Adrenal gland (tissue), 12 donors: ENCODE data around the gene KRTAP1-4. TPM values are rescaled to one million over a fixed set of nuclear protein-coding genes. Genes with fewer than 3 reads are reported as not detected.
"Not testable (repeated sequence)": the region's sequence is repeated elsewhere in the genome, so short reads cannot be mapped to it uniquely, and the experiment has no call there.

Experiments used
- DNase-seq, 7 donors: peaks; one replicate each; pipeline ENCODE4 v3.0.0-alpha.2; 2019 to 2020
- H3K27ac ChIP-seq, 5 donors: fragments of 200-600 bp; sonication (generic) in 4 of 5; 1 replicate in 3 of 5; 2 replicates in 2 of 5; pipeline versions ENCODE4 v1.5.1 to v1.8.0; 2016 to 2020; ENCODE audit warnings: mild to moderate bottlenecking in 1 of 5
- H3K27me3 ChIP-seq: fragments of 200-600 bp; 2 replicates; pipeline ENCODE4 v1.8.0; 2021
- H3K36me3 ChIP-seq, 2 donors: fragments of 200-600 bp; replicated peaks in 1 of 2; 1 replicate in 1 of 2; 2 replicates in 1 of 2; pipeline versions ENCODE4 v1.5.1 to v1.8.0; 2018 to 2022
- H3K4me1 ChIP-seq, 2 donors: fragments of 200-600 bp; replicated peaks in 1 of 2; 1 replicate in 1 of 2; 2 replicates in 1 of 2; pipeline versions ENCODE4 v1.5.1 to v1.8.0; 2018 to 2021
- H3K4me3 ChIP-seq, 4 donors: fragments of 200-600 bp; sonication (generic) in 3 of 4; one replicate each; pipeline ENCODE4 v1.5.1; 2016 to 2018
- H3K9me3 ChIP-seq, 3 donors: fragments of 200-600 bp; sonication (generic) in 1 of 3; replicated peaks in 1 of 3; 1 replicate in 2 of 3; 2 replicates in 1 of 3; pipeline versions ENCODE4 v1.5.1 to v1.8.0; 2016 to 2021
- CTCF ChIP-seq, 6 experiments: fragments of 450-650 bp in 4 of 6; fragments of 200-600 bp in 2 of 6; sonication (generic) in 1 of 6; IDR thresholded peaks; 1 replicate in 5 of 6; 2 replicates in 1 of 6; pipeline versions ENCODE4 v1.5.1 to v1.8.0; 2016 to 2021; ENCODE audit warnings: antibody characterized with exemption in 6 of 6, mild to moderate bottlenecking in 2 of 6, moderate library complexity in 1 of 6
- POLR2A ChIP-seq, 2 donors: fragments of 450-650 bp; IDR thresholded peaks; one replicate each; pipeline ENCODE4 v1.6.1; 2017; ENCODE audit warnings: antibody characterized with exemption in 2 of 2, mild to moderate bottlenecking in 2 of 2, moderate library complexity in 1 of 2
- WGBS, 4 donors: extraction: QIAGEN DNeasy Blood & Tissue Kit in 2 of 4; methylation state at CpG; one replicate each; pipeline versions ENCODE4 v1.1.5 to v1.1.7; 2013 to 2017; 5-methylcytosine and 5-hydroxymethylcytosine counted together
- intact Hi-C, 2 donors: fragments of 100-400 bp; cut with DNase I; formaldehyde crosslinking; loops; one replicate each; pipeline versions ENCODE4 v1.14.1 to v1.15.0; 2022 to 2023
- polyA plus RNA-seq, 3 donors: library from polyadenylated mRNA; stranded (reverse); fragments of 200-250 nt in 2 of 3; fragments of 350-450 nt in 1 of 3; fragmentation: Illumina TruSeq in 1 of 3; extraction: RNeasy Lipid Tissue Mini Kit (QIAGEN cat#74804) in 1 of 3; gene quantifications; one replicate each; pipeline ENCODE4 v1.2.3, GENCODE V29; 2013 to 2014
- total RNA-seq, 9 donors: library from RNA; depleted of rRNA in 4 of 9; stranded (reverse); fragments of >200 nt in 4 of 9; fragments of 120-200 nt in 1 of 9; fragmentation: NEBNext Ultra II Directional in 1 of 9; extraction: Animal tissue kit (Norgen Biotek cat#: 25700) in 1 of 9; gene quantifications; one replicate each; pipeline versions ENCODE4 v1.1.0 to v1.2.4, GENCODE V29; 2013 to 2023
- donor health status: healthy with polysubstance abuse.
- donor health status: Bipolar disorder and iron deficiency.
- donor health status: DM: yes; HTN: yes; CAD: no.
- donor health status: DM: no; HTN: no; CAD: no.
- donor health status: DM: no; HTN: no; CAD: no.
- donor health status: DM: yes; HTN: yes; CAD: no.

KRTAP1-4 gene
- total and polyA plus RNA-seq, 12 donors: not detected

GRCh38 chr17:41004397-41004796 lies 25.6 kb downstream of the KRTAP1-4 start:
- TF ChIP-seq POLR2A (IDR thresholded peaks at IDR 0.05) (no peak), CTCF (IDR thresholded peaks at IDR 0.05) (no peak)
- Histone ChIP-seq H3K36me3 (no peaks in the 10 kb centered on the region), H3K4me1 (no peaks in the 10 kb centered on the region), H3K9me3 (no peaks in the 10 kb centered on the region), H3K27ac (no peak overlapping the region), H3K27me3 (no peaks in the 10 kb centered on the region), H3K4me3 (no peak overlapping the region)
- no peak for DNase-seq
- intact Hi-C loops: no loop called here
- 79 to 99% (median 92%) methylated on average over 3 of the region's 3 CpGs for WGBS, 4 donors

GRCh38 chr17:41003926-41004325 lies 26.1 kb downstream of the KRTAP1-4 start:
- no peak for DNase-seq

GRCh38 chr17:41002814-41003213 lies 27.2 kb downstream of the KRTAP1-4 start:
- no peak for TF ChIP-seq CTCF (IDR thresholded peaks at IDR 0.05)
- TF ChIP-seq POLR2A (IDR thresholded peaks at IDR 0.05): no peak
- WGBS, 4 donors: 54 to 62% (median 58%) methylated on average over 5 of the region's 5 CpGs
- Histone ChIP-seq H3K4me3 (no peak overlapping the region), H3K4me1 (no peaks in the 10 kb centered on the region), H3K9me3 (no peaks in the 10 kb centered on the region), H3K27ac (no peak overlapping the region), H3K36me3 (no peaks in the 10 kb centered on the region), H3K27me3 (no peaks in the 10 kb centered on the region)
- intact Hi-C loops: no loop called here
- no peak for DNase-seq

More at GRCh38 chr17:41003926-41004325, 26.1 kb downstream of the KRTAP1-4 start:
- Histone ChIP-seq H3K4me3 (no peak overlapping the region), H3K4me1 (no peaks in the 10 kb centered on the region), H3K27ac (no peak overlapping the region), H3K27me3 (no peaks in the 10 kb centered on the region), H3K9me3 (no peaks in the 10 kb centered on the region), H3K36me3 (no peaks in the 10 kb centered on the region)
- intact Hi-C loops: no loop called here
- WGBS, 4 donors: 35 to 47% (median 38%) methylated on average over 4 of the region's 4 CpGs
- TF ChIP-seq CTCF (IDR thresholded peaks at IDR 0.05): no peak
- no peak for TF ChIP-seq POLR2A (IDR thresholded peaks at IDR 0.05)

GRCh38 chr17:41001795-41002194 lies 28.2 kb downstream of the KRTAP1-4 start:
- no peaks in the 10 kb centered on the region for H3K36me3 ChIP-seq
- no peaks in the 10 kb centered on the region for H3K9me3 ChIP-seq
- no peak for TF ChIP-seq POLR2A (IDR thresholded peaks at IDR 0.05)
- no peak for TF ChIP-seq CTCF (IDR thresholded peaks at IDR 0.05)
- H3K4me3 ChIP-seq: no peak overlapping the region
- H3K4me1 ChIP-seq: no peaks in the 10 kb centered on the region
- 77 to 83% (median 82%) methylated on average over 4 of the region's 4 CpGs for WGBS, 4 donors
- intact Hi-C loops: no loop called here
- no peak for DNase-seq
- H3K27ac ChIP-seq: no peak overlapping the region
- peaks cover 5% of the 10 kb centered on the region for H3K27me3 ChIP-seq

GRCh38 chr17:40999563-40999962 lies 30.4 kb downstream of the KRTAP1-4 start, which contains the start of gene KRTAP3-2:
Gene KRTAP3-2 (minus strand): TSS chr17:40999906. CDS start chr17:40999853, 53 bp downstream.
- H3K4me1 ChIP-seq, H3K27me3 ChIP-seq, DNase-seq, H3K4me3 ChIP-seq, intact Hi-C loops, H3K9me3 ChIP-seq, H3K27ac ChIP-seq, H3K36me3 ChIP-seq: not testable (repeated sequence)
- WGBS, 4 donors: 74 to 87% (median 86%) methylated on average over 5 to 6 of the region's 6 CpGs
